ENCODE results near the gene BICC1. TPM values are rescaled to one million over a fixed set of nuclear protein-coding genes. Genes with fewer than 3 reads are reported as not detected.

The BICC1 gene
- total RNA-seq, 1 experiment from 2014 or later: not detected

DNA sequence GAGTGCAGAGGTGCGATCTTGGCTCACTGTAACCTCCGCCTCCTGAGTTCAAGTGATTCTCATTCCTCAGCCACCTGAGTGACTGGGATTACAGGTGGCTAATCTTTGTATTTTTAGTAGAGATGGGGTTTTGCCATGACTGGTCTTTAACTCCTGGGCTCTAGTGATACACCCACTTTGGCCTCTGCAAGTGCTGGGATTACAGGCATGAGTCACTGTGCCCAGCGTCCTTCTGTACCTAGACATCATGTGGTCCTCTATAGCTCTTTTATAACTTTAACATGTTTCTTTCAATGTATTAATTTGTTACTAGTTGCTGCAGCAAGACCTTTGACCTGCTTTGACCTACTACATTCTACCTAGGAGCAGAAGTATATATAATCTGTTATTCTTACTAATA, 38.7 kb upstream of the BICC1 start (continued):
- TF ChIP-seq POLR2AphosphoS5 (IDR thresholded peaks at IDR 0.05; ENCODE audit: low read depth, low read length) (no peak), ZFX (IDR thresholded peaks at IDR 0.05) (no peak)

DNA sequence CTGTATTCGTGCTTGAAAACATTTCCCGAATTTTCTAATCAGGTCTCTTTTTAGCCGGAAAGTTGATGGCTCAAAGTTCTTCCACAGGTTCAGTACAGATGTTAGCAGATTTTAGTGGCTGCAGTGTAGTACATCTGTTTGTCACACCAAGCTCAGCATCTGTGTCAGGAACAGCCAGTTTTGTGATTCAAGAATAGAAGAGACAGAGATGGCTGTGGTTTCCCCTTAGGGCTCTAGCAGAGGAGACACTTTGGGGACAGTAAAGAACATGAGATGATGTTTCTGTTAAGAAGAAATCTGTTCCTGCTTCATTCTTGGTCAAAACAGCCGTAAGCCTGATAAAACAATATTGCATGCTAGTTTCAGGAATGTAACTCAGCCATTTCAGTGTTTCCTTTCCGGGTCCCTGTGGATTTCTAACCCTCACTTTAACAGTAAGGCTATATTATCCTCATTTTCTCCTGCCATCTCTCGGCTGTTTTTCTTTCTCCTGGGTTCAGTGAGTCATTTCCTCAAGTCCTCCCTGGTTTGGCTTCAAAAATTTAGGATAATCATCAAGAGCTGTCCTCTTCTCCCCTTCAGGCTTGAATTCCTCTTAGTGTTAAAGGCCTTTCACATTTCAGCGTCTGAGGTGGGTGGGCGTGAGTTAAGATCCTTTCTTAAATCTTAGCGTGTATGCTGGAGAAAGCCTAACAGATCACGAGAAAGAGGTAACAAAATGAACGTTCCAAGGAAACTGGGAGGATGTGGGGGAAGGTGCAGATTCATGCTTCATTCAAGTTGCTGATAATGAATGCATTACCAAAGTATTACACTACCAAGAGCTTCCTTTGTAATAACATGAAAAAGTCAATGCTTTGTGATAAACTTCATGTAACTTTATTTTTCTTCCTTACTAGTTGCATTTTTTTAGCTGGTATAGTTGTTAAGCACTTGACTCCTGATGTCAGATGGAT, 37.1 kb upstream of the BICC1 start:
- POLR2A ChIA-PET: no interaction called here
- CTCF ChIA-PET: no interaction called here
- DNase-seq (ENCODE audit: low read depth, low spot score) (no peak), ATAC-seq (no peak)
- Histone ChIP-seq H2AFZ (ENCODE audit: low read depth, low read length, poor library complexity, severe bottlenecking) (no peak overlapping the region), H3K27me3 (ENCODE audit: insufficient read depth, low read length) (peaks cover 21% of the 10 kb centered on the region), H3K4me2 (ENCODE audit: low read length) (no peak overlapping the region), H3K4me3 (replicated peaks in 1 of 2; ENCODE audit: low read depth in 1 of 2, low read length in 2 of 2) (no peak overlapping the region), H3K9ac (ENCODE audit: low read length) (no peak overlapping the region), H4K20me1 (ENCODE audit: insufficient read depth) (no peaks in the 10 kb centered on the region), H3K9me2 (ENCODE audit: insufficient read depth) (no peaks in the 10 kb centered on the region), H3K79me2 (ENCODE audit: insufficient read depth, low read length) (no peaks in the 10 kb centered on the region), H3K4me1 (ENCODE audit: control insufficient read depth in 1 of 2, insufficient read depth in 2 of 2, low read length in 2 of 2) (no peaks in the 10 kb centered on the region), H3K9me3 (ENCODE audit: control insufficient read depth in 1 of 2, insufficient read depth in 1 of 2, low read depth in 1 of 2, low read length in 2 of 2) (no peaks in the 10 kb centered on the region), H3K27ac (ENCODE audit: low read depth, low read length) (no peak overlapping the region), H3K36me3 (ENCODE audit: control insufficient read depth in 1 of 2, insufficient read depth in 2 of 2, low read length in 2 of 2) (no peaks in the 10 kb centered on the region)
- TF ChIP-seq, protein P1, sequence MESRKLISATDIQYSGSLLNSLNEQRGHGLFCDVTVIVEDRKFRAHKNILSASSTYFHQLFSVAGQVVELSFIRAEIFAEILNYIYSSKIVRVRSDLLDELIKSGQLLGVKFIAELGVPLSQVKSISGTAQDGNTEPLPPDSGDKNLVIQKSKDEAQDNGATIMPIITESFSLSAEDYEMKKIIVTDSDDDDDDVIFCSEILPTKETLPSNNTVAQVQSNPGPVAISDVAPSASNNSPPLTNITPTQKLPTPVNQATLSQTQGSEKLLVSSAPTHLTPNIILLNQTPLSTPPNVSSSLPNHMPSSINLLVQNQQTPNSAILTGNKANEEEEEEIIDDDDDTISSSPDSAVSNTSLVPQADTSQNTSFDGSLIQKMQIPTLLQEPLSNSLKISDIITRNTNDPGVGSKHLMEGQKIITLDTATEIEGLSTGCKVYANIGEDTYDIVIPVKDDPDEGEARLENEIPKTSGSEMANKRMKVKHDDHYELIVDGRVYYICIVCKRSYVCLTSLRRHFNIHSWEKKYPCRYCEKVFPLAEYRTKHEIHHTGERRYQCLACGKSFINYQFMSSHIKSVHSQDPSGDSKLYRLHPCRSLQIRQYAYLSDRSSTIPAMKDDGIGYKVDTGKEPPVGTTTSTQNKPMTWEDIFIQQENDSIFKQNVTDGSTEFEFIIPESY (IDR thresholded peaks at IDR 0.05; ENCODE audit: extremely low read depth, insufficient replicate concordance, low read length): no peak
- TF ChIP-seq SP1 (IDR thresholded peaks at IDR 0.05; ENCODE audit: low read depth) (no peak), ZFX (IDR thresholded peaks at IDR 0.05) (no peak), POLR2A (IDR thresholded peaks at IDR 0.05; ENCODE audit: borderline replicate concordance, extremely low read depth, insufficient read depth, insufficient read length) (no peak), FOSL1 (IDR thresholded peaks at IDR 0.05; ENCODE audit: low read depth) (no peak), POLR2AphosphoS5 (IDR thresholded peaks at IDR 0.05; ENCODE audit: low read depth, low read length) (no peak), CEBPB (IDR thresholded peaks at IDR 0.05; ENCODE audit: low read depth) (no peak), JUND (IDR thresholded peaks at IDR 0.05) (no peak), EZH2 (IDR thresholded peaks at IDR 0.05) (no peak), TCF7L2 (IDR thresholded peaks at IDR 0.05; ENCODE audit: borderline replicate concordance, extremely low read depth, insufficient read depth, insufficient read length) (no peak), SIN3A (IDR thresholded peaks at IDR 0.05; ENCODE audit: low read depth) (no peak), EGR1 (IDR thresholded peaks at IDR 0.05; ENCODE audit: low read depth) (no peak), ELF1 (IDR thresholded peaks at IDR 0.05; ENCODE audit: borderline replicate concordance, low read depth) (no peak), YY1 (IDR thresholded peaks at IDR 0.05; ENCODE audit: extremely low read depth, insufficient replicate concordance, low read depth, low read length) (no peak), SRF (IDR thresholded peaks at IDR 0.05; ENCODE audit: low read depth) (no peak), ZNF274 (IDR thresholded peaks at IDR 0.05; ENCODE audit: low read depth, low read length) (no peak), CBX3 (IDR thresholded peaks at IDR 0.05; ENCODE audit: low read depth) (no peak)
- TF ChIP-seq, protein P2, sequence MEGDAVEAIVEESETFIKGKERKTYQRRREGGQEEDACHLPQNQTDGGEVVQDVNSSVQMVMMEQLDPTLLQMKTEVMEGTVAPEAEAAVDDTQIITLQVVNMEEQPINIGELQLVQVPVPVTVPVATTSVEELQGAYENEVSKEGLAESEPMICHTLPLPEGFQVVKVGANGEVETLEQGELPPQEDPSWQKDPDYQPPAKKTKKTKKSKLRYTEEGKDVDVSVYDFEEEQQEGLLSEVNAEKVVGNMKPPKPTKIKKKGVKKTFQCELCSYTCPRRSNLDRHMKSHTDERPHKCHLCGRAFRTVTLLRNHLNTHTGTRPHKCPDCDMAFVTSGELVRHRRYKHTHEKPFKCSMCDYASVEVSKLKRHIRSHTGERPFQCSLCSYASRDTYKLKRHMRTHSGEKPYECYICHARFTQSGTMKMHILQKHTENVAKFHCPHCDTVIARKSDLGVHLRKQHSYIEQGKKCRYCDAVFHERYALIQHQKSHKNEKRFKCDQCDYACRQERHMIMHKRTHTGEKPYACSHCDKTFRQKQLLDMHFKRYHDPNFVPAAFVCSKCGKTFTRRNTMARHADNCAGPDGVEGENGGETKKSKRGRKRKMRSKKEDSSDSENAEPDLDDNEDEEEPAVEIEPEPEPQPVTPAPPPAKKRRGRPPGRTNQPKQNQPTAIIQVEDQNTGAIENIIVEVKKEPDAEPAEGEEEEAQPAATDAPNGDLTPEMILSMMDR (IDR thresholded peaks at IDR 0.05 in 2 of 3, conservative IDR thresholded peaks at IDR 0.05 in 1 of 3; ENCODE audit: borderline replicate concordance in 1 of 3, insufficient read depth in 1 of 3, low read depth in 2 of 3, low read length in 2 of 3): no peak
- TF ChIP-seq, protein P3, sequence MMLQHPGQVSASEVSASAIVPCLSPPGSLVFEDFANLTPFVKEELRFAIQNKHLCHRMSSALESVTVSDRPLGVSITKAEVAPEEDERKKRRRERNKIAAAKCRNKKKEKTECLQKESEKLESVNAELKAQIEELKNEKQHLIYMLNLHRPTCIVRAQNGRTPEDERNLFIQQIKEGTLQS (IDR thresholded peaks at IDR 0.05): no peak
- intact Hi-C loops (cut with micrococcal nuclease): no loop called here
- RAD21 ChIA-PET (ENCODE audit: low non-redundant PET in 1 of 2, low total read pairs in 2 of 2, uncharacterized antibody in 2 of 2, unreplicated experiment in 2 of 2): no interaction called here
- no TSS peak for BruUV-seq (replicated peaks)
